GM23338 (cell line): ENCODE measurements around the gene MPP3. TPM values are rescaled to one million over a fixed set of nuclear protein-coding genes. Genes with fewer than 3 reads are reported as not detected.
A peak's percentile ranks its signal among the peaks of the same experiment; 100 is the strongest.

Experiments used
- ATAC-seq: fragments of 200-7000 bp; cut with Tn5 transposase; 3 replicates; pipeline ENCODE4 v1.9.1; 2020
- DNase-seq: peaks from one replicate; pipeline ENCODE4 v3.0.0-alpha.2; 2015; ENCODE audit warnings: low spot score
- H2AFZ ChIP-seq: fragments of 200-600 bp; sonication (generic); 2 replicates; pipeline ENCODE4 v1.8.0; 2016; ENCODE audit warnings: antibody characterized with exemption, mild to moderate bottlenecking, moderate library complexity
- H3F3A ChIP-seq: fragments of 200-600 bp; sonication (generic); replicated peaks from 2 replicates; pipeline ENCODE4 v1.8.0; 2017; ENCODE audit warnings: antibody characterized with exemption, mixed run types, low read depth
- H3K27ac ChIP-seq: fragments of 200-600 bp; sonication (generic); 2 replicates; pipeline ENCODE4 v1.6.1; 2016; ENCODE audit warnings: low read depth
- H3K27me3 ChIP-seq: fragments of 200-600 bp; sonication (generic); 2 replicates; pipeline ENCODE4 v1.8.0; 2016; ENCODE audit warnings: mild to moderate bottlenecking, mixed run types, moderate library complexity; ENCODE audit not compliant: insufficient read depth
- H3K36me3 ChIP-seq: fragments of 200-600 bp; sonication (generic); 2 replicates; pipeline ENCODE4 v1.8.0; 2016; ENCODE audit warnings: mild to moderate bottlenecking; ENCODE audit not compliant: insufficient read depth
- H3K4me1 ChIP-seq: fragments of 200-600 bp; sonication (generic); 2 replicates; pipeline ENCODE4 v1.8.0; 2016; ENCODE audit warnings: mild to moderate bottlenecking, moderate library complexity; ENCODE audit not compliant: insufficient read depth
- H3K4me2 ChIP-seq: fragments of 200-600 bp; sonication (generic); 2 replicates; pipeline ENCODE4 v1.7.1; 2017; ENCODE audit warnings: mixed run types
- H3K4me3 ChIP-seq: fragments of 200-600 bp; sonication (generic); 2 replicates; pipeline ENCODE4 v1.6.1; 2016; ENCODE audit warnings: mixed run types
- H3K79me2 ChIP-seq: fragments of 200-600 bp; sonication (generic); replicated peaks from 2 replicates; pipeline ENCODE4 v1.8.0; 2017; ENCODE audit warnings: mild to moderate bottlenecking; ENCODE audit not compliant: insufficient read depth
- H3K9me2 ChIP-seq: fragments of 200-600 bp; sonication (generic); 2 replicates; pipeline ENCODE4 v1.8.0; 2017; ENCODE audit not compliant: insufficient read depth
- H4K20me1 ChIP-seq: fragments of 200-600 bp; sonication (generic); replicated peaks from 2 replicates; pipeline ENCODE4 v1.8.0; 2017; ENCODE audit warnings: mild to moderate bottlenecking; ENCODE audit not compliant: insufficient read depth
- H3K27ac Mint-ChIP-seq: 2 replicates; pipeline ENCODE4 v1.8.0; 2020; ENCODE audit warnings: inconsistent platforms, mild to moderate bottlenecking, moderate library complexity, mixed read lengths
- H3K27me3 Mint-ChIP-seq: 3 replicates; pipeline ENCODE4 v1.8.0; 2022; ENCODE audit warnings: low read depth, mild to moderate bottlenecking, moderate library complexity, mixed read lengths, inconsistent platforms; ENCODE audit not compliant: insufficient read depth, poor library complexity
- H3K36me3 Mint-ChIP-seq: 3 replicates; pipeline ENCODE4 v1.8.0; 2021; ENCODE audit warnings: low read depth, mild to moderate bottlenecking, inconsistent platforms, moderate library complexity, mixed read lengths
- H3K4me1 Mint-ChIP-seq: 3 replicates; pipeline ENCODE4 v1.8.0; 2020; ENCODE audit warnings: mild to moderate bottlenecking, inconsistent platforms, mixed read lengths
- H3K4me3 Mint-ChIP-seq: 3 replicates; pipeline ENCODE4 v1.8.0; 2021; ENCODE audit warnings: moderate library complexity, mild to moderate bottlenecking, inconsistent platforms, mixed read lengths
- H3K9me3 Mint-ChIP-seq: 3 replicates; pipeline ENCODE4 v1.8.0; 2020; ENCODE audit warnings: moderate library complexity, mild to moderate bottlenecking, inconsistent platforms, mixed read lengths
- CTCF ChIP-seq, 2 experiments: fragments of 200-600 bp in 1 of 2; sonication (generic) in 1 of 2; conservative IDR thresholded peaks; 2 replicates each; pipeline versions ENCODE4 v1.5.1 to v1.6.1; 2016 to 2017; ENCODE audit warnings: antibody characterized with exemption in 2 of 2, low read depth in 2 of 2, mild to moderate bottlenecking in 2 of 2, moderate library complexity in 1 of 2
- EZH2 ChIP-seq: fragments of 200-600 bp; sonication (generic); IDR thresholded peaks from one replicate; pipeline ENCODE4 v1.8.0; 2017; ENCODE audit warnings: antibody characterized with exemption, mild to moderate bottlenecking, low read depth; ENCODE audit not compliant: unreplicated experiment
- EZH2phosphoT487 ChIP-seq: fragments of 200-600 bp; sonication (generic); IDR thresholded peaks from one replicate; pipeline ENCODE4 v1.8.1; 2018; ENCODE audit warnings: antibody characterized with exemption; ENCODE audit not compliant: unreplicated experiment
- JUNB ChIP-seq: IDR thresholded peaks from one replicate; pipeline ENCODE4 v1.6.1; 2016; ENCODE audit warnings: antibody characterized with exemption; ENCODE audit not compliant: unreplicated experiment
- NANOG ChIP-seq: IDR thresholded peaks from 2 replicates; pipeline ENCODE4 v1.6.1; 2016; ENCODE audit warnings: antibody characterized with exemption, borderline replicate concordance
- STAT1 ChIP-seq: IDR thresholded peaks from one replicate; pipeline ENCODE4 v1.6.1; 2016; ENCODE audit warnings: antibody characterized with exemption; ENCODE audit not compliant: unreplicated experiment
- ZNF114 ChIP-seq: fragments of 250-450 bp; sonication (Bioruptor Pico); IDR thresholded peaks from 2 replicates; pipeline ENCODE4 v1.5.0; 2020; ENCODE audit warnings: mild to moderate bottlenecking, moderate library complexity
- polyA plus RNA-seq: library from polyadenylated mRNA; unstranded; fragments of >200 nt; fragmentation: Nextera tagmentation; extraction: Ambion mirVana; gene quantifications from 2 replicates; pipeline ENCODE4 v1.2.1, GENCODE V29; 2016
- total RNA-seq: library from RNA; depleted of rRNA; stranded (reverse); fragments of >200 nt; shearing (Covaris generic); gene quantifications from 2 replicates; pipeline ENCODE4 v1.2.3, GENCODE V29; 2014
- TF ChIP-seq, protein P1 (sequence below): IDR thresholded peaks from 2 replicates; pipeline ENCODE4 v1.6.1; 2016; ENCODE audit warnings: antibody characterized with exemption

MPP3 gene
- total and polyA plus RNA-seq, 2 experiments from 2014 or later = 6.6 to 7.4 TPM

DNA sequence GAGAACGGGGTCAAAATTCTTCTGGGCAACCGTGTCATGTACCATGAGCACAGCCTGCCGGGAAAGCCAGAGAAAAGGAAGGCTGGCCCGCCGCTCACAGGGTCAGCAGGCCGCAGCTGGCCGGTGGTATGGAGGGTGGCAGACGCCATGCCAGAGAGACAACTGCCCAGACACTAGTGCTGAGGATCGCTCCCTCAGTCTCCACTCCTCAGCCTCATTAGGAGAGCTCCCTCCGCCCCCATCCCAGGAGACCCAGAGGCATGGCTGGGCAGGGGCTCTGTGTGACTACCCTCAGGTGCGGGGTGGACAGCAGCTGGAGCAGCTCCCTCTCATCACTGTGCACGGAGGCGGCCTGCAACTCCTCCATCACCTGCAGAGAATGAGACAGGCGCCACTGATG is 3.2 kb downstream of the MPP3 start:
- Histone ChIP-seq H3K4me1 (peaks cover 6% of the 10 kb centered on the region), H3K79me2 (no peaks in the 10 kb centered on the region), H3K9me2 (no peaks in the 10 kb centered on the region), H3K36me3 (no peaks in the 10 kb centered on the region), H3K27ac (no peak overlapping the region), H4K20me1 (no peaks in the 10 kb centered on the region; the same call in 1 of the 2 replicates), H3F3A (0 out of 2 replicates have a peak, but pooled peaks cover 4% of the 10 kb centered on the region), H3K27me3 (peaks cover 23% of the 10 kb centered on the region), H2AFZ (no peak overlapping the region), H3K4me3 (no peak overlapping the region), H3K4me2 (no peak overlapping the region)
- Mint-ChIP-seq H3K36me3 (peaks cover 12% of the 10 kb centered on the region), H3K27ac (no peak overlapping the region), H3K27me3 (peaks cover 27% of the 10 kb centered on the region), H3K9me3 (peaks cover 13% of the 10 kb centered on the region; the same call in 2 of the 3 replicates), H3K4me3 (no peak overlapping the region), H3K4me1 (peaks cover 23% of the 10 kb centered on the region)
- TF ChIP-seq, protein P1, sequence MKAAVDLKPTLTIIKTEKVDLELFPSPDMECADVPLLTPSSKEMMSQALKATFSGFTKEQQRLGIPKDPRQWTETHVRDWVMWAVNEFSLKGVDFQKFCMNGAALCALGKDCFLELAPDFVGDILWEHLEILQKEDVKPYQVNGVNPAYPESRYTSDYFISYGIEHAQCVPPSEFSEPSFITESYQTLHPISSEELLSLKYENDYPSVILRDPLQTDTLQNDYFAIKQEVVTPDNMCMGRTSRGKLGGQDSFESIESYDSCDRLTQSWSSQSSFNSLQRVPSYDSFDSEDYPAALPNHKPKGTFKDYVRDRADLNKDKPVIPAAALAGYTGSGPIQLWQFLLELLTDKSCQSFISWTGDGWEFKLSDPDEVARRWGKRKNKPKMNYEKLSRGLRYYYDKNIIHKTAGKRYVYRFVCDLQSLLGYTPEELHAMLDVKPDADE = no peak
- TF ChIP-seq NANOG (no peak), ZNF114 (CRISPR knock-in tag) (no peak)
- ATAC-seq (no peak), DNase-seq (no peak)

- Histone ChIP-seq H4K20me1 (no peaks in the 10 kb centered on the region; the same call in 1 of the 2 replicates), H3K4me1 (no peaks in the 10 kb centered on the region; the same call in none of the 2 replicates), H2AFZ (no peak overlapping the region), H3K79me2 (no peaks in the 10 kb centered on the region), H3K4me2 (no peak overlapping the region), H3F3A (no peaks in the 10 kb centered on the region), H3K27me3 (peaks cover 7% of the 10 kb centered on the region; the same call in 1 of the 2 replicates), H3K36me3 (no peaks in the 10 kb centered on the region), H3K4me3 (no peak overlapping the region), H3K9me2 (no peaks in the 10 kb centered on the region), H3K27ac (no peak overlapping the region)
- ATAC-seq (no peak), DNase-seq (no peak)
- H3K36me3 Mint-ChIP-seq = peaks cover 7% of the 10 kb centered on the region; the same call in 2 of the 3 replicates
- no peak overlapping the region for H3K4me3 Mint-ChIP-seq
- H3K27me3 Mint-ChIP-seq = peaks cover 13% of the 10 kb centered on the region
- H3K4me1 Mint-ChIP-seq = peaks cover 18% of the 10 kb centered on the region
- H3K27ac Mint-ChIP-seq = no peak overlapping the region
- TF ChIP-seq, protein P1 = no peak
- no peak for TF ChIP-seq JUNB
- 0 out of 4 replicates have a peak, but pooled peaks of 1 of the 2 experiments have one; percentile 3 for TF ChIP-seq CTCF (conservative IDR thresholded peaks at IDR 0.05; ENCODE audit: low read depth in 2 of 2)
- TF ChIP-seq EZH2 = no peak
- TF ChIP-seq EZH2phosphoT487 = no peak
- TF ChIP-seq STAT1 = no peak
- H3K9me3 Mint-ChIP-seq = no peaks in the 10 kb centered on the region
Observed at GRCh38 chr17:43827596-43827995, 5.3 kb downstream of the MPP3 start.
